NCI-H524 (cell line): ENCODE data around the gene MEGF6.

ENCODE experiments used
- DNase-seq, 2 experiments: peaks; one replicate each; lab custom pipeline; 2025; lab: John Stamatoyannopoulos, UW

The MEGF6 gene

GRCh38 chr1:3555131-3555920, 56.0 kb downstream of the MEGF6 start:
- DNase-seq = no peak

DNA sequence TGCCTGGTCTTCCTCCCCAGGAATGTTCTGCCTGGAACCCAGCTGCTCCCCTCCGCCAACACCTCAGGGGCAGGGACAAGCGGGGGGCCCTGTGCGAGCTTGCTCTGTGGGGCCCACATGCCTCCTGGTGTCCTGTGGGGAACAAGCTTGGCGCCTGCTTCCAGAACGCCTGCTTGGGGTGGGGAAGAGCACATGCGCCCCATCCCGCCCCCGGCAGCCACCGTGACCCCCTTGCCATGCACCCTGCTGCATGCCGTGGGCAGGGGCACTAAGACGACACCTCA, 57.4 kb downstream of the MEGF6 start:
- DNase-seq = no peak

- DNase-seq = no peak
Measured at GRCh38 chr1:3553166-3553939, 58.0 kb downstream of the MEGF6 start.

GRCh38 chr1:3552751-3553150, 58.6 kb downstream of the MEGF6 start:
- DNase-seq = no peak

DNA sequence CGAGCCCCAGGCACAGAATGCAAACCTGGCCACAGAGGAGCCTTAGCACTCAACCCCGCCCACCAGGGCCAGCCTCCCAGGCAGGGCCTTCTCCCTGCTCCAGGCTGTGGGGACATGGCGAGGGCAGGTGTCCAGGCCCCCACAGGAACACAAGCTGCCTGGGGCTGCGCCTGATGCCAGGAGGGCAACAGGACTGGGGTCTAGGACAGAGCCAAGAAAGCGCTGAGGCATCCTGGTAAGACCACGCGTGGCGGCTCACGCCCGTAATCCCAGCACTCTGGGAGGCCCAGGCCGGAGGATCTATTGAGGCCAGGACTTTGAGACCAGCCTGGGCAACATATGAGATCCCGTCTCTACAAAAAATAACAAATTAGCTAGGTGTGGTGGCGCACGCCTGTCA, 59.1 kb downstream of the MEGF6 start:
- DNase-seq = no peak

- DNase-seq = no peak
Measured at GRCh38 chr1:3551711-3552110, 59.6 kb downstream of the MEGF6 start.

- DNase-seq = no peak
Measured at GRCh38 chr1:3551290-3551678, 60.0 kb downstream of the MEGF6 start.

DNA sequence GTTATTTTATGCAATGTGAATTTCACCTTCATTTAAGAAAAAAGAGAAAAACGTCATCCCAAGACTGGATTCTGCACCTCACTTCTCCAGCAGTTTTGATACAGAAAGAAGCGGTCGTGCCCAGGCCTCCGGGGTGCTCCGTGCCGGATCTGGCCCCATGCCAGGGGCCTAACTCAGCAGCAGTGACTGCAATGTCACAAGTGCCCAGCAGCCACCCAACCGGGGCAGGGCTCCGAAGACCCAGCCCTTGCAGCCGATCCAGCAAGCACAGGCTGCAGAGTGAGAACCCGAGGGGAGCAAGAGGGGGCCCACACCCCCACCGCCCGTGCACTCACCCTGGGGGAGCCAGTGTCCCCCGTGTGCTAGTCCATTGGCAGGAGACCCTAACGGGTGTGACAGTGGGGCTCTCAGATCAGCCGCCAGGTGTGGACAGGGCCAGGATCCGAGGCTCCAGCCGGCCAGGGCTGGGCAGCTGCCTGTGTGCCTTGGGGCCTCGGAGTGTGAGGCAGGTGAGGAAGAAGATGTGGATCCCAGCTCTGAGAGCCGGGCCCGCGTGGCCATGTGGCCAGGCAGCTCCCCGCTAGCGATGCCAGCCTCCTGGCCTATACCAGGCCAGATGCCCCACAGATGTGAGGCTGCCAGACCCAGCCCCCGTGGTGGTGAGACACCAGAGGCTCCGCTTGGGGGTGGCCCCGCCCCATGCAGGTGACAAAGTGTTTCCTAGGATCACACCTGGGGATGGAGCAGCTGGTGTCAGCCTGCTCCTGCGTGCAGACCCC, 60.6 kb downstream of the MEGF6 start:
- DNase-seq = no peak

- DNase-seq = no peak
Measured at GRCh38 chr1:3548895-3549294, 62.4 kb downstream of the MEGF6 start.

DNA sequence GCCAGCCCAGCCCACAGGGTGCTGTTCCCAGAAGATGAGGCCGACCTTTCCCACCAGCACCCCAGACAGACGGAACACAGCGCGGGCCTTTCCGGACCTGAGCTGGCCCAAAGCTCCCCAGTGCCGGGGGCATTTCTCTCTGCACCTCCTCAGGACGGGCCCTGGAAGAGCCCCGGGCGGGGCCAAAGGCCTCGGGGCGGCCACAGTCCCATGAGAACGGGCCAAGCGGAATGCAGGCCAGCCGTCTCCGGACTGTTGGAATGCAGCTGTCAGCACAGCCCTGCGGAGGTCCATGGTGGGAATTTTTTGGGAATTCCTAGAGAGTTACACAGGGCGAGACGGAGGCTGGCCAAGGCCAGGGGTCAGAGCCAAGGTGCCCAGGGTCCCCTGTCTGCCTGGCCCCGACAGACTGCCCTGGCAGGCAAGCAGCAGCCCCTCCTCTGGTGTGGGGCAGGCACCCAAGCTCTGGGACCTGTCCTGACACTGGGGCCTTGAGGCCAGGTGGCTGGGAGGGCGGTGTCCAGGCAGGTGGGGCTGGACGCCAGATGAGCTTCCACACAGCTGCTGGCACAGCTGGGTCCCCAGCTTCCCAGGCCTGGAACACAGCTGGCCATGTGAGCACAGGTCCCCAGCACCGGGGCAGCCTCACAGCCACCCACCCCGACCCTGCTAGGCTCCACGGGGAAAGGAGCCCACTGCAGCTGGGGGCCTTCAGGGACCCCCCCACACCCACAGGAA, 63.0 kb downstream of the MEGF6 start:
- DNase-seq = no peak

GRCh38 chr1:3547055-3548005, 64.0 kb downstream of the MEGF6 start:
- no peak for DNase-seq

DNA sequence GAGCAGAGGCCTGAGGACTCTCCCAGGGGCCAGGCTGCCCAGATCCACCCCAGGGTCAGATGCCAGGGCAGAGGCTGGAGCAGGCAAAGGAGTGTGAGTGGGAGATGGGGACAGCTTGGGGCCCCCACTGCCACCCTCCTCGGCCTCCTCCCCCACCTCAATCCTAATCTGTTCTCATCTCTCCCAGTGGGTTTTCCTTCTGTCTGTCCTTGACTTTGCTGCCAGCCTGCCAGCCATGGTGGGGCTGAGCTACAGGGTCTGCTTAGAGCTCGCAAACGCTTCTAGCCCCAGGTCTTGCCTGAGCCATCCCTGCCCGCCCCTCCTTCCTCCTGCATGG, 65.3 kb downstream of the MEGF6 start:
- no peak for DNase-seq

- DNase-seq = no peak
Measured at GRCh38 chr1:3545363-3546047, 65.8 kb downstream of the MEGF6 start.

- DNase-seq = no peak
Measured at GRCh38 chr1:3544040-3544977, 67.0 kb downstream of the MEGF6 start.

DNA sequence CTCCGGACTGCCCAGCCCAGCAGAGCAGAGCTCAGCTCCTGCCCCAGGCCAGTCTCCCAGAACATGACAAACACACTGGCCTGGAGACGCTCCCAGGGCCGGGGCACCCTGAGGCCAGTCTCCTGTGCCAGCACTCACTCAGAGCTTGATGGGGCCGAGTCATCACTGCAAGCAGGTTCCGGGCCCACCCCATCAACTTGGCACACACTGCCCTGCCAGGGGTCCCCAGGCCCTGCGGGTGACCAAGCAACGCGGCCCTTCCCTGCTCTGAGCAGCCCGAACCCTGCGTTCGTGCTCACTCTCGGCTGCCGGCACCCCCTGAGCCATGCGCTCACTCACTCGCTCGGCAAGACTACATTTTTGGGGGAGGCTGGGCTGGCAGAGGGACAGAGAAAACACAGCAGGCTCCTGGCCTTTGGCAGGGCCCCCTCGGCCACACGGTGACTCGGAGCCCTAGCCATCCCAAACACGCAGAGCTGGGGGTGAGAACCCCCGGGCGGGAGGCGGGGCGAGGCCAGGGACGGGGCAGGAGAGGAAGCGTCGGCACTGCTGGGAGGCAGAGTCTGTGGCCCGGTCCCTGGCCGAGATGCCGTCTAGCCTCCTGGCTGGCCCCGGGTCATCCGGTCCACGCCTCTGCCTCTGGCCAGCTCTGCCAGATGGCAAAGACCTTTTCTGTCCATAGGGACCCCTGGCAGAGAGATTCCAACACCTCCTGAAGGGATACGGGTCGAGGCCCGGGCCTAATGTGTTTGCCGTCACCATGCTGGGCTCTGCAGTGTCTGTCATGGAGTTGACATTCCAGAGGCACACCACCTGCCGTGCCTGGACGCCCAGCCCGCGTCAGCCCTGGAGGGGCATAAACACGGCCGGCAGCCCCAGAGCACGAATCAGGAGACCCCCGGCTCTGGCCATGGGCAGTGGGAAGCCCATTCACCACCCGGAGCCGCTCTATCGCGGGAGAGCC, 68.0 kb downstream of the MEGF6 start:
- DNase-seq = no peak

GRCh38 chr1:3542676-3543075, 68.6 kb downstream of the MEGF6 start:
- DNase-seq = no peak

DNA sequence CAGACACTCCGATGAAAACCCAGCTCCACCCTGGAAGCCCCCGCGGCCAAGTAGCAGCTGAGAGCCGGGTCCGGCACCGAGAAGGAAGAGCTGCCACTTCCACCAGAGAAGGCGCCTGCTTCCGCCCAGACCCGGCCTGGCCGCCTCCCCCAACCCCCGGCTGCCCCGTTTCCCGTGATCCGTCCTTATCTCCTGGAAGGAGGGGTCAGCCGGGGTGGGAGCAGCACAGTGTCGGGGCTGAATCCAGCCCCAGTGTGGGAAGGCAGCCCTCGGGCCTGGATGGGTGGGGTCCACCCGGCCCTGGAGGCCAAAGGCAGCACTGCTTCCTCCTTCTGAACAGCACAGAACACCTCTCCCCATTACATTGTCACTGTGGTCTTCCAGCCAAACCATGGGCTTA, 69.4 kb downstream of the MEGF6 start:
- no peak for DNase-seq

- no peak for DNase-seq
Measured at GRCh38 chr1:3541465-3541864, 69.8 kb downstream of the MEGF6 start.
